ENCODE data around the gene MAP4K2. TPM values are rescaled to one million over a fixed set of nuclear protein-coding genes. Genes with fewer than 3 reads are reported as not detected.

MAP4K2 gene
- total and polyA plus RNA-seq, 2 of the 13 experiments (the other 11 are each of a cell fraction or from before 2014, with no cell fraction given), result 8.3 to 17.6 TPM

- TF ChIP-seq, protein P1, sequence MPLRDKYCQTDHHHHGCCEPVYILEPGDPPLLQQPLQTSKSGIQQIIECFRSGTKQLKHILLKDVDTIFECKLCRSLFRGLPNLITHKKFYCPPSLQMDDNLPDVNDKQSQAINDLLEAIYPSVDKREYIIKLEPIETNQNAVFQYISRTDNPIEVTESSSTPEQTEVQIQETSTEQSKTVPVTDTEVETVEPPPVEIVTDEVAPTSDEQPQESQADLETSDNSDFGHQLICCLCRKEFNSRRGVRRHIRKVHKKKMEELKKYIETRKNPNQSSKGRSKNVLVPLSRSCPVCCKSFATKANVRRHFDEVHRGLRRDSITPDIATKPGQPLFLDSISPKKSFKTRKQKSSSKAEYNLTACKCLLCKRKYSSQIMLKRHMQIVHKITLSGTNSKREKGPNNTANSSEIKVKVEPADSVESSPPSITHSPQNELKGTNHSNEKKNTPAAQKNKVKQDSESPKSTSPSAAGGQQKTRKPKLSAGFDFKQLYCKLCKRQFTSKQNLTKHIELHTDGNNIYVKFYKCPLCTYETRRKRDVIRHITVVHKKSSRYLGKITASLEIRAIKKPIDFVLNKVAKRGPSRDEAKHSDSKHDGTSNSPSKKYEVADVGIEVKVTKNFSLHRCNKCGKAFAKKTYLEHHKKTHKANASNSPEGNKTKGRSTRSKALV (CRISPR knock-in tag; IDR thresholded peaks at IDR 0.05), result no peak
- no peak for TF ChIP-seq PRPF4 (IDR thresholded peaks at IDR 0.05; ENCODE audit: low read depth, low read length, poor library complexity, severe bottlenecking)
- TF ChIP-seq, protein P2, sequence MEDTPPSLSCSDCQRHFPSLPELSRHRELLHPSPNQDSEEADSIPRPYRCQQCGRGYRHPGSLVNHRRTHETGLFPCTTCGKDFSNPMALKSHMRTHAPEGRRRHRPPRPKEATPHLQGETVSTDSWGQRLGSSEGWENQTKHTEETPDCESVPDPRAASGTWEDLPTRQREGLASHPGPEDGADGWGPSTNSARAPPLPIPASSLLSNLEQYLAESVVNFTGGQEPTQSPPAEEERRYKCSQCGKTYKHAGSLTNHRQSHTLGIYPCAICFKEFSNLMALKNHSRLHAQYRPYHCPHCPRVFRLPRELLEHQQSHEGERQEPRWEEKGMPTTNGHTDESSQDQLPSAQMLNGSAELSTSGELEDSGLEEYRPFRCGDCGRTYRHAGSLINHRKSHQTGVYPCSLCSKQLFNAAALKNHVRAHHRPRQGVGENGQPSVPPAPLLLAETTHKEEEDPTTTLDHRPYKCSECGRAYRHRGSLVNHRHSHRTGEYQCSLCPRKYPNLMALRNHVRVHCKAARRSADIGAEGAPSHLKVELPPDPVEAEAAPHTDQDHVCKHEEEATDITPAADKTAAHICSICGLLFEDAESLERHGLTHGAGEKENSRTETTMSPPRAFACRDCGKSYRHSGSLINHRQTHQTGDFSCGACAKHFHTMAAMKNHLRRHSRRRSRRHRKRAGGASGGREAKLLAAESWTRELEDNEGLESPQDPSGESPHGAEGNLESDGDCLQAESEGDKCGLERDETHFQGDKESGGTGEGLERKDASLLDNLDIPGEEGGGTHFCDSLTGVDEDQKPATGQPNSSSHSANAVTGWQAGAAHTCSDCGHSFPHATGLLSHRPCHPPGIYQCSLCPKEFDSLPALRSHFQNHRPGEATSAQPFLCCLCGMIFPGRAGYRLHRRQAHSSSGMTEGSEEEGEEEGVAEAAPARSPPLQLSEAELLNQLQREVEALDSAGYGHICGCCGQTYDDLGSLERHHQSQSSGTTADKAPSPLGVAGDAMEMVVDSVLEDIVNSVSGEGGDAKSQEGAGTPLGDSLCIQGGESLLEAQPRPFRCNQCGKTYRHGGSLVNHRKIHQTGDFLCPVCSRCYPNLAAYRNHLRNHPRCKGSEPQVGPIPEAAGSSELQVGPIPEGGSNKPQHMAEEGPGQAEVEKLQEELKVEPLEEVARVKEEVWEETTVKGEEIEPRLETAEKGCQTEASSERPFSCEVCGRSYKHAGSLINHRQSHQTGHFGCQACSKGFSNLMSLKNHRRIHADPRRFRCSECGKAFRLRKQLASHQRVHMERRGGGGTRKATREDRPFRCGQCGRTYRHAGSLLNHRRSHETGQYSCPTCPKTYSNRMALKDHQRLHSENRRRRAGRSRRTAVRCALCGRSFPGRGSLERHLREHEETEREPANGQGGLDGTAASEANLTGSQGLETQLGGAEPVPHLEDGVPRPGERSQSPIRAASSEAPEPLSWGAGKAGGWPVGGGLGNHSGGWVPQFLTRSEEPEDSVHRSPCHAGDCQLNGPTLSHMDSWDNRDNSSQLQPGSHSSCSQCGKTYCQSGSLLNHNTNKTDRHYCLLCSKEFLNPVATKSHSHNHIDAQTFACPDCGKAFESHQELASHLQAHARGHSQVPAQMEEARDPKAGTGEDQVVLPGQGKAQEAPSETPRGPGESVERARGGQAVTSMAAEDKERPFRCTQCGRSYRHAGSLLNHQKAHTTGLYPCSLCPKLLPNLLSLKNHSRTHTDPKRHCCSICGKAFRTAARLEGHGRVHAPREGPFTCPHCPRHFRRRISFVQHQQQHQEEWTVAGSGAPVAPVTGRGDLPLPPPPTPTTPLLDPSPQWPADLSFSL (CRISPR knock-in tag; IDR thresholded peaks at IDR 0.05), result no peak
- no peak for TF ChIP-seq U2AF2 (IDR thresholded peaks at IDR 0.05; ENCODE audit: low read depth, low read length)
- peak; percentile 92 for TF ChIP-seq ZEB1 (IDR thresholded peaks at IDR 0.05; ENCODE audit: insufficient replicate concordance, low read depth)
- TF ChIP-seq, protein P3, sequence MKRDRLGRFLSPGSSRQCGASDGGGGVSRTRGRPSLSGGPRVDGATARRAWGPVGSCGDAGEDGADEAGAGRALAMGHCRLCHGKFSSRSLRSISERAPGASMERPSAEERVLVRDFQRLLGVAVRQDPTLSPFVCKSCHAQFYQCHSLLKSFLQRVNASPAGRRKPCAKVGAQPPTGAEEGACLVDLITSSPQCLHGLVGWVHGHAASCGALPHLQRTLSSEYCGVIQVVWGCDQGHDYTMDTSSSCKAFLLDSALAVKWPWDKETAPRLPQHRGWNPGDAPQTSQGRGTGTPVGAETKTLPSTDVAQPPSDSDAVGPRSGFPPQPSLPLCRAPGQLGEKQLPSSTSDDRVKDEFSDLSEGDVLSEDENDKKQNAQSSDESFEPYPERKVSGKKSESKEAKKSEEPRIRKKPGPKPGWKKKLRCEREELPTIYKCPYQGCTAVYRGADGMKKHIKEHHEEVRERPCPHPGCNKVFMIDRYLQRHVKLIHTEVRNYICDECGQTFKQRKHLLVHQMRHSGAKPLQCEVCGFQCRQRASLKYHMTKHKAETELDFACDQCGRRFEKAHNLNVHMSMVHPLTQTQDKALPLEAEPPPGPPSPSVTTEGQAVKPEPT (CRISPR knock-in tag; IDR thresholded peaks at IDR 0.05; ENCODE audit: low read depth), result no peak
- TF ChIP-seq MLLT10 (CRISPR knock-in tag; IDR thresholded peaks at IDR 0.05), result no peak
- peak; percentile 44; the same call in 1 of the 2 replicates for TF ChIP-seq AHR (CRISPR knock-in tag; IDR thresholded peaks at IDR 0.05)
- no peak for TF ChIP-seq SETDB1 (CRISPR knock-in tag; IDR thresholded peaks at IDR 0.05; ENCODE audit: borderline replicate concordance)
- no peak for TF ChIP-seq TOE1 (CRISPR knock-in tag; IDR thresholded peaks at IDR 0.05)
- TF ChIP-seq ZNF788 (CRISPR knock-in tag; IDR thresholded peaks at IDR 0.05; ENCODE audit: borderline replicate concordance), result no peak; the same call in 1 of the 2 replicates
- no peak for TF ChIP-seq ELK4 (CRISPR knock-in tag; IDR thresholded peaks at IDR 0.05; ENCODE audit: borderline replicate concordance)
- TF ChIP-seq RFXANK (CRISPR knock-in tag; IDR thresholded peaks at IDR 0.05), result no peak
- TF ChIP-seq CBX2 (IDR thresholded peaks at IDR 0.05; ENCODE audit: low read depth, low read length), result no peak
- no peak for TF ChIP-seq CBX2 (CRISPR knock-in tag; IDR thresholded peaks at IDR 0.05; ENCODE audit: low read depth)
- TF ChIP-seq ZNF251 (CRISPR knock-in tag; IDR thresholded peaks at IDR 0.05), result no peak
- no peak for TF ChIP-seq MAF1 (CRISPR knock-in tag; IDR thresholded peaks at IDR 0.05; ENCODE audit: borderline replicate concordance)
Measured at GRCh38 chr11:64846998-64847666, 44.1 kb upstream of the MAP4K2 start (continued).
